ENCODE measurements around the gene HOXB13.
A peak's percentile ranks its signal among the peaks of the same experiment; 100 is the strongest.

DNA sequence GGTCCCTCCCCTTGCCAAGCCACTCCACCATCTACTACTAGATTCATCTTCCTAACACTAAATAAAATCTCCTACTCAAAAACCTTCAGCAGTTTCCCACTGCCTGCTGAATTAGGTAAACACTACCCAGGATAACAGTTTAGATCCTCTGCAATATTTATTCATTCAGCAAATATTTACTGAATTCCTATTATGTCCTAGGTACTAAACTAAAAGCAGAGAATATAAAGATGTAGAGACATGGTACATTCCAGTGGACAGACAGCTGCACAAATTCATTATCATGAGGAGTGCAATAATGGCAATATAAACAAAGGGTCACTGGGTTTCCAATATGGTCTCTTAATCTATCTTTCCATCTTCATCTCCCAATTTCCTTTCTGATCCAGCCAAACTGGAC lies 30.7 kb upstream of the HOXB13 start:
- TF ChIP-seq, protein P1, sequence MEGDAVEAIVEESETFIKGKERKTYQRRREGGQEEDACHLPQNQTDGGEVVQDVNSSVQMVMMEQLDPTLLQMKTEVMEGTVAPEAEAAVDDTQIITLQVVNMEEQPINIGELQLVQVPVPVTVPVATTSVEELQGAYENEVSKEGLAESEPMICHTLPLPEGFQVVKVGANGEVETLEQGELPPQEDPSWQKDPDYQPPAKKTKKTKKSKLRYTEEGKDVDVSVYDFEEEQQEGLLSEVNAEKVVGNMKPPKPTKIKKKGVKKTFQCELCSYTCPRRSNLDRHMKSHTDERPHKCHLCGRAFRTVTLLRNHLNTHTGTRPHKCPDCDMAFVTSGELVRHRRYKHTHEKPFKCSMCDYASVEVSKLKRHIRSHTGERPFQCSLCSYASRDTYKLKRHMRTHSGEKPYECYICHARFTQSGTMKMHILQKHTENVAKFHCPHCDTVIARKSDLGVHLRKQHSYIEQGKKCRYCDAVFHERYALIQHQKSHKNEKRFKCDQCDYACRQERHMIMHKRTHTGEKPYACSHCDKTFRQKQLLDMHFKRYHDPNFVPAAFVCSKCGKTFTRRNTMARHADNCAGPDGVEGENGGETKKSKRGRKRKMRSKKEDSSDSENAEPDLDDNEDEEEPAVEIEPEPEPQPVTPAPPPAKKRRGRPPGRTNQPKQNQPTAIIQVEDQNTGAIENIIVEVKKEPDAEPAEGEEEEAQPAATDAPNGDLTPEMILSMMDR (IDR thresholded peaks at IDR 0.05), result no peak
- TF ChIP-seq POLR2AphosphoS5 (IDR thresholded peaks at IDR 0.05), result peak; percentile 36

Data from prostate gland (tissue), 2 donors.